GM12801 (cell line): ENCODE measurements around the gene CRIP1.

Source experiments
- TF ChIP-seq, protein P1 (sequence below): IDR thresholded peaks from one replicate; pipeline ENCODE4 v1.5.1; 2011; ENCODE audit warnings: control low read depth; ENCODE audit not compliant: insufficient read length; ENCODE audit errors: extremely low read depth

The CRIP1 gene

DNA sequence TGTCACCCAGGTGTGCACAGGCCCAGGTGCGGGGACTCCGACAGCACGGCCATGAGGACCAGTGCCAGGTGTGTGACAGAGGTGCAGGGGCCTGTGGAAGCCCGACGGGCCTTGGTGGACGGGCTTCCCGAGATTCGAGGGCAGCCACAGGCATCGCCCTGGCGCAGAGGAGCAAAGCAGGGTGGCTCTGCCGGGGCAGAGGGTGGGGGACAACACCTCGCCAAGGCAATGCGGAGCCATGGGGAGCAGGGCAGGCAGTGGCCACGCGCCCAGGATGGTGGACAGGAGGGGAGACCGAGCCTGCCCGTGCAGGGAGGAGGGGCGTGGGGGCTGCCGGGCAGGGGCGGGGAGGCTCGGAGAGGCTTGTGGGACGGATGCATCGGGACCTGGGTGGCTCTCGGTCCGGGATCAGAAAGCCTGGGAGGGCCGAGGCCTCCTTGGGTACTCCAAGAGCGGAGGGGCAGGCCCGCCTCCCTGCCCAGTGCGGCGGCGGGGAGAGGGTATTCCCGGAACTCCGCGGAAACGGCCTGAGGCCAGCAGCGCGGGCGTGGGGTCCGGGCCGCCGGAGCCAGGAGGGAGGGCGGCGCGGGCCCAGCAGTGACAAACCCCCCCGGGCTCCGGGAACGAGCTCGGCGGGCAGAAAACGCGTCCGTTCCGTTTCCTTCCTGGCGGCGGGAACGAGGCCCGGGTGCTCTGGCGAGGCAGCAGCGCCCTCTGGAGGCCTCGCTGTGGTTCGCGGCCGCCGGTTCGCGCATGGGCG lies 41.3 kb downstream of the CRIP1 start:
- TF ChIP-seq, protein P1, sequence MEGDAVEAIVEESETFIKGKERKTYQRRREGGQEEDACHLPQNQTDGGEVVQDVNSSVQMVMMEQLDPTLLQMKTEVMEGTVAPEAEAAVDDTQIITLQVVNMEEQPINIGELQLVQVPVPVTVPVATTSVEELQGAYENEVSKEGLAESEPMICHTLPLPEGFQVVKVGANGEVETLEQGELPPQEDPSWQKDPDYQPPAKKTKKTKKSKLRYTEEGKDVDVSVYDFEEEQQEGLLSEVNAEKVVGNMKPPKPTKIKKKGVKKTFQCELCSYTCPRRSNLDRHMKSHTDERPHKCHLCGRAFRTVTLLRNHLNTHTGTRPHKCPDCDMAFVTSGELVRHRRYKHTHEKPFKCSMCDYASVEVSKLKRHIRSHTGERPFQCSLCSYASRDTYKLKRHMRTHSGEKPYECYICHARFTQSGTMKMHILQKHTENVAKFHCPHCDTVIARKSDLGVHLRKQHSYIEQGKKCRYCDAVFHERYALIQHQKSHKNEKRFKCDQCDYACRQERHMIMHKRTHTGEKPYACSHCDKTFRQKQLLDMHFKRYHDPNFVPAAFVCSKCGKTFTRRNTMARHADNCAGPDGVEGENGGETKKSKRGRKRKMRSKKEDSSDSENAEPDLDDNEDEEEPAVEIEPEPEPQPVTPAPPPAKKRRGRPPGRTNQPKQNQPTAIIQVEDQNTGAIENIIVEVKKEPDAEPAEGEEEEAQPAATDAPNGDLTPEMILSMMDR, result no peak

DNA sequence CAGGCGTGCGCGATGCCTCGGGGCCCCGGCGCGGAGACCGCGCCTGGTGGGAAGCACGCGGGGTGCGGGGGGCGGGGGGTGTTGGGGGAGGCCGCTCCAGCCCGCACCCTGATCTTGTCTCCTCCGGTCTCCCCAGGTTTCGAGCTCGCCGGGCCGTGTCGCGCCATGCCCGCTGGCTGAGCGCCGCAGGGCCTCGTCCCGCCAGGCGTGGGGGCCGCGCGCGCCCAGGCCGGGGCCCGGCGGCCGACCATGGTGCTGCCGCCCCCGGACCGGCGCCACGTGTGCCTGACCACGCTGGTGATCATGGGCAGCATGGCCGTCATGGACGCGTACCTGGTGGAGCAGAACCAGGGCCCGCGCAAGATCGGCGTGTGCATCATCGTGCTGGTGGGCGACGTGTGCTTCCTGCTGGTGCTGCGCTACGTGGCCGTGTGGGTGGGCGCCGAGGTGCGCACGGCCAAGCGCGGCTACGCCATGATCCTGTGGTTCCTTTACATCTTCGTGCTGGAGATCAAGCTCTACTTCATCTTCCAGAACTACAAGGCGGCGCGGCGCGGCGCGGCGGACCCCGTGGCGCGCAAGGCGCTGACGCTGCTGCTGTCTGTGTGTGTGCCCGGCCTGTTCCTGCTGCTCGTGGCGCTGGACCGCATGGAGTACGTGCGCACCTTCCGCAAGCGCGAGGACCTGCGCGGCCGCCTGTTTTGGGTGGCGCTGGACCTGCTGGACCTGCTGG lies 42.1 kb downstream of the CRIP1 start:
- TF ChIP-seq, protein P1, result no peak

DNA sequence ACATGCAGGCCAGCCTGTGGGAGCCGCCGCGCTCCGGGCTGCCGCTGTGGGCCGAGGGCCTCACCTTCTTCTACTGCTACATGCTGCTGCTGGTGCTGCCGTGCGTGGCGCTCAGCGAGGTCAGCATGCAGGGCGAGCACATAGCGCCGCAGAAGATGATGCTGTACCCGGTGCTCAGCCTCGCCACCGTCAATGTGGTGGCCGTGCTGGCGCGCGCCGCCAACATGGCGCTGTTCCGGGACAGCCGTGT lies 42.6 kb downstream of the CRIP1 start:
- TF ChIP-seq, protein P1, result no peak

DNA sequence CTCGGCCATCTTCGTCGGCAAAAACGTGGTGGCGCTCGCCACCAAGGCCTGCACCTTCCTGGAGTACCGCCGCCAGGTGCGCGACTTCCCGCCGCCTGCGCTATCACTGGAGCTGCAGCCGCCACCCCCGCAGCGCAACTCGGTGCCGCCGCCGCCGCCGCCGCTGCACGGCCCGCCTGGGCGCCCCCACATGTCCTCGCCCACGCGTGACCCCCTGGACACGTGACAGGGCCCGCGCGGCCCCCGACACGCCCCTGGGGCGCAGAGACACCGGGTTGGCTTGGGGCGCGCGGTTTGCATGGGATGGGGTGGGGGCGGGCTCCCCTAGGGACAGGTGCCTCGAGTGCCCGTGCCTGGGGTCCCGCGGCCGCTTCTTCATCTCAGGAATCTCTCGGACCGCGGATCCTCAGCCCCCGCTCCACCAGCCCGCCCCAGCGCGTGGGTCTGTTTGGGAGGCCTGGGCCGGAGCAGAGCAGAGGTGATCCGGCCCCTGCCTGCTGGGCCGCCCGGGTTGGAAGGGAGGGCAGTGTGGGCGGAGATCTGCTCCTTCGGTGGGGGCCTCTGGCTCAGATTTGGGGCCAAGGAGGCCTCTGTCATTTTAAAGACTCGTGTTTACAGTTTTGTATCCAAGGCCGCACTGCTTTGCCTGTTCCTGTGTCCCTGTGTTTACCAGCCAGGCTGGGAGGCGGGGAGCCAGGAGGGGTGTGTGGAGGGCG lies 43.0 kb downstream of the CRIP1 start:
- TF ChIP-seq, protein P1, result no peak

DNA sequence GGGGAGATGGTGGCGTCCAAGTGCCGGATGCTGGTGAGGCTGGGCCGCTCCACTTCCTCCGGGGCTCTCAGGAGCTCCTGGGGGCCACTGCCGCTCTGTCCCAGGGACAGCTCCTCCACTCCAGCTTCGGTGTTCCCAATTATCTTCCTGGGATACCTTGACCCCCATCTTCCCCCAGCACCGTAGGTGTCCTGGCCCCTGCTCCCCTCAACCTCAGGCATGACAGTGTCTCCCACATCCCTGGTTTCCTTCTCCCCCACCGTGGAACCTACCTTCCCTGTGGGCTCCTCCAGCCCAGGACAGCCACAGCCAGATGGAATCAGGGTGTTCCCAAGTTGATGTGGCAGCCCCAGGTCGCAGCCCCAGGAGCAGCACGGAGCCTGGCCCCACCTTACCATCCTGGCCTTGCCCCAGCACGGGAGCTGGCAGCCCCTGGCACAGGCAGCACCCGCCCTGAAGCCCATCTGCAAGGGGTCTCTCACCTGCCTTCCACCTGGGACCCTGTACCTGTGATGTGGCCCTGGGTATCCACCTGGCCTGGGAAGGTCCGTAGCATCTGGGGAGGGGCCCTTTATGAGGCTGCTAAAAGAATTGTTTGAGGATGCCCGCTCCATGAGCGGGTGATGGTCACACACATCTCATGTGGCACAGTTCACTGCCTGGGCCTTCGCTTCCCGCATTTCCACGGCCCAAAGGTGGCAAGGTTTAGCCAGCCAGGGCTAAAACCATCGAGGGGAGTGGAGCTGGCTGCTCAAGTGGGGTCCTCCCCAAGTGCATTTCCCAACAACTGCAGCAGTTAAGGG lies 43.8 kb downstream of the CRIP1 start:
- TF ChIP-seq, protein P1, result no peak

DNA sequence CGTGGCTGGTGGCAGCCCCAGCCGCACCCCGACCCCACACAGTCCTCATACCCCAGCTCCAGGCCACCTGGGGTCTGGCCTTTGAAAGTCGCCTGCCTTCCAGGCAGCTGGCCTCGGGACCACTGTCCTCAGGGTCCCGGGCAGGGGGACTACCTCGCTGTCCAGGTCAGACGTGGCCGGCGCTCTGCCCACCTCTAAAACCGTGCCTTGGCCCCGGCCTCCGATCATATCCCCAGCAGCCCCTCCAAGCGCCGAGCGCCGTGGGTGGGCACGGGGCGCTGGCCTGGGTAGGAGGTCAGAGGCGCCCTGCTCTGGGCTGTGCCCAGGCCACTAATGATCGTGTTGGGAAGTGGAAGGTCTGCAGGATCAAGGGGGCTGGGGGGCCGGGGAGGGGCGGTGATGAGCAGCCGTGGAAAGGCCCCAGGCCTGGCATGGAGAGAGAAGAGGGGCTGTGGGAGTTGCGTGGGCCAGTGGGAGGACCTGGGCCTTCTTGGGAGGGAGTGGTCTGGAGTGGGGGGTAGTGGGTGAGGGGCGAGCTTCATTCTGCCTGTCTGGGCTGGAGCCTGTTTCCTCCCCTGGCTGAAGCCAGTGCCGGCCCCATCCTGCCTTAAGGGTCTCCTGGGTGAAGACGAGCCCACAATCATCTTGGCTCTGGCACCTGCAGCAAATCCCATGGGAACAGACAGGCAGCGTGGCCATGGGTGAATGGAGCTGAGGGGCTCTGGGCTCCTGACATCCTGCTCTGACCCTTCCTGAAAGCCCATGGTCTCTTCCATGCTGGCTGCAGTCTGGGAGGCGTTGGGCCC lies 44.6 kb downstream of the CRIP1 start:
- TF ChIP-seq, protein P1, result no peak
